Epithelial cell of proximal tubule (primary cell): ENCODE data around the gene TRIP13. TPM values are rescaled to one million over a fixed set of nuclear protein-coding genes. Genes with fewer than 3 reads are reported as not detected.

Experiments used
- DNase-seq: peaks from one replicate; pipeline ENCODE4 v3.0.0-alpha.2; 2011; ENCODE audit warnings: low read depth
- H3K4me3 ChIP-seq: 2 replicates; pipeline ENCODE4 v1.5.1; 2011; ENCODE audit warnings: low read depth, mild to moderate bottlenecking, low read length
- CTCF ChIP-seq: conservative IDR thresholded peaks from 2 replicates; pipeline ENCODE4 v1.5.1; 2012; ENCODE audit warnings: low read depth, mild to moderate bottlenecking, low read length
- total RNA-seq: library from RNA; depleted of rRNA; stranded (reverse); fragments of >200 nt; gene quantifications from 2 replicates; pipeline ENCODE4 v1.2.3, GENCODE V29; 2015

The TRIP13 gene
- total RNA-seq, 1 donor from 2014 or later = 66.7 TPM

- H3K4me3 ChIP-seq = no peak overlapping the region
- no peak for TF ChIP-seq CTCF
- no peak for DNase-seq
These were observed 53.2 kb downstream of the TRIP13 start for GRCh38 chr5:945691-946551.

GRCh38 chr5:946720-947625 lies 54.3 kb downstream of the TRIP13 start:
- no peak overlapping the region for H3K4me3 ChIP-seq
- TF ChIP-seq CTCF = no peak
- no peak for DNase-seq

GRCh38 chr5:947626-948471 lies 55.2 kb downstream of the TRIP13 start:
- no peak for DNase-seq
- TF ChIP-seq CTCF = peak; percentile 11

GRCh38 chr5:948472-949274 lies 56.0 kb downstream of the TRIP13 start:
- no peak for DNase-seq
- no peak for TF ChIP-seq CTCF
- no peak overlapping the region for H3K4me3 ChIP-seq

More at GRCh38 chr5:947626-948471, 55.2 kb downstream of the TRIP13 start:
- H3K4me3 ChIP-seq = no peak overlapping the region

- no peak for DNase-seq
- TF ChIP-seq CTCF = no peak
- H3K4me3 ChIP-seq = no peak overlapping the region
These were observed 56.5 kb downstream of the TRIP13 start for GRCh38 chr5:949275-949543.
